Adipose tissue (tissue), 3 donors: Measurements from ENCODE around the gene ZNF780B. TPM values are rescaled to one million over a fixed set of nuclear protein-coding genes. Genes with fewer than 3 reads are reported as not detected.
A peak's percentile ranks its signal among the peaks of the same experiment; 100 is the strongest.
"Not testable (repeated sequence)": the region's sequence is repeated elsewhere in the genome, so short reads cannot be mapped to it uniquely, and the experiment has no call there.

ENCODE experiments used
- H3K27ac ChIP-seq: one replicate; pipeline ENCODE4 v1.5.1; 2013; ENCODE audit warnings: low read depth, low read length
- WGBS, 3 donors: extraction: QIAGEN DNeasy Blood & Tissue Kit; methylation state at CpG; one replicate each; pipeline ENCODE4 v1.1.7; 2013; 5-methylcytosine and 5-hydroxymethylcytosine counted together
- polyA plus RNA-seq, 3 donors: library from polyadenylated mRNA; stranded (reverse); fragments of 200-250 nt; gene quantifications; one replicate each; pipeline ENCODE4 v1.2.3, GENCODE V29; 2013
- donor health status: healthy with polysubstance abuse.
- donor health status: Bipolar disorder and iron deficiency.
- donor health status: healthy.

The ZNF780B gene
- polyA plus RNA-seq, 3 donors, result 1.5 to 3.2 (median 2.6) TPM

GRCh38 chr19:40055049-40055448, 982 bp downstream of the ZNF780B start:
- H3K27ac ChIP-seq, result no peak overlapping the region
- 34 to 64% (median 51%) methylated on average over 10 of the region's 10 CpGs for WGBS, 3 donors

GRCh38 chr19:40054632-40055031, 1.4 kb downstream of the ZNF780B start:
- no peak overlapping the region for H3K27ac ChIP-seq
- WGBS, 3 donors, result 89 to 97% (median 94%) methylated on average over 9 of the region's 9 CpGs

- 96 to 100% (median 98%) methylated on average over 2 of the region's 2 CpGs for WGBS, 3 donors
- H3K27ac ChIP-seq, result no peak overlapping the region
Observed at GRCh38 chr19:40053491-40053890, 2.5 kb downstream of the ZNF780B start.

GRCh38 chr19:40041718-40042117, 14.3 kb downstream of the ZNF780B start:
- WGBS, 3 donors, result 92 to 100% (median 92%) methylated on average over 1 of the region's 1 CpG

GRCh38 chr19:40038047-40038446, 18.0 kb downstream of the ZNF780B start:
- not testable (repeated sequence) for H3K27ac ChIP-seq
- WGBS, 3 donors, result 93 to 99% (median 96%) methylated on average over 3 of the region's 3 CpGs

More at GRCh38 chr19:40041718-40042117, 14.3 kb downstream of the ZNF780B start:
- not testable (repeated sequence) for H3K27ac ChIP-seq

- H3K27ac ChIP-seq, result no peak overlapping the region
- 95 to 97% (median 96%) methylated on average over 4 of the region's 4 CpGs for WGBS, 3 donors
Observed at GRCh38 chr19:40035996-40036395, 20.0 kb downstream of the ZNF780B start.

GRCh38 chr19:40033989-40034560, 22.0 kb downstream of the ZNF780B start:
- 97 to 100% (median 98%) methylated on average over 2 of the region's 2 CpGs for WGBS, 3 donors
- H3K27ac ChIP-seq, result no peak overlapping the region

- 83 to 98% (median 97%) methylated on average over 5 of the region's 5 CpGs for WGBS, 3 donors
- no peak overlapping the region for H3K27ac ChIP-seq
Observed at GRCh38 chr19:40026597-40026970, 29.4 kb downstream of the ZNF780B start.

- WGBS, 3 donors, result 93 to 97% (median 95%) methylated on average over 4 of the region's 4 CpGs
- H3K27ac ChIP-seq, result no peak overlapping the region
Observed at GRCh38 chr19:40025938-40026596, 30.0 kb downstream of the ZNF780B start.

GRCh38 chr19:40023969-40024368, 32.1 kb downstream of the ZNF780B start:
- WGBS, 3 donors, result 84 to 94% (median 89%) methylated on average over 3 of the region's 3 CpGs
- H3K27ac ChIP-seq, result no peak overlapping the region

GRCh38 chr19:40013991-40014390, 42.0 kb downstream of the ZNF780B start:
- 94 to 97% (median 94%) methylated on average over 4 of the region's 4 CpGs for WGBS, 3 donors
- no peak overlapping the region for H3K27ac ChIP-seq

GRCh38 chr19:40009674-40010073, 46.4 kb downstream of the ZNF780B start:
- no peak overlapping the region for H3K27ac ChIP-seq

GRCh38 chr19:40006273-40006691, 49.7 kb downstream of the ZNF780B start:
- WGBS, 3 donors, result 69 to 90% (median 71%) methylated on average over 1 of the region's 1 CpG
- no peak overlapping the region for H3K27ac ChIP-seq

- H3K27ac ChIP-seq, result no peak overlapping the region
- 86 to 91% (median 87%) methylated on average over 4 of the region's 4 CpGs for WGBS, 3 donors
Observed at GRCh38 chr19:40005691-40006272, 50.2 kb downstream of the ZNF780B start.

- WGBS, 3 donors, result 93 to 98% (median 96%) methylated on average over 4 of the region's 4 CpGs
- H3K27ac ChIP-seq, result no peak overlapping the region
Observed at GRCh38 chr19:39998501-39998900, 57.5 kb downstream of the ZNF780B start.

- 65 to 74% (median 65%) methylated on average over 5 of the region's 5 CpGs for WGBS, 3 donors
- H3K27ac ChIP-seq, result no peak overlapping the region
Observed at GRCh38 chr19:39997638-39998216, 58.3 kb downstream of the ZNF780B start.

- WGBS, 3 donors, result 3 to 5% (median 5%) methylated on average over 53 of the region's 53 CpGs
Observed at GRCh38 chr19:39996811-39997637, 59.0 kb downstream of the ZNF780B start, which contains the start of gene ZNF546. Gene ZNF546 (plus strand): TSS chr19:39997060. CDS start chr19:39998327, 1,267 bp downstream.

GRCh38 chr19:39996218-39996810, 59.7 kb downstream of the ZNF780B start:
- WGBS, 3 donors, result 9 to 10% (median 9%) methylated on average over 19 of the region's 19 CpGs
- peak overlapping the region; percentile 29 for H3K27ac ChIP-seq

More at GRCh38 chr19:39996811-39997637, 59.0 kb downstream of the ZNF780B start, which contains the start of gene ZNF546:
- peak within 1 kb of the TSS; percentile 29 for H3K27ac ChIP-seq
